ENCODE measurements around the gene MAPK8.

MAPK8 gene

DNA sequence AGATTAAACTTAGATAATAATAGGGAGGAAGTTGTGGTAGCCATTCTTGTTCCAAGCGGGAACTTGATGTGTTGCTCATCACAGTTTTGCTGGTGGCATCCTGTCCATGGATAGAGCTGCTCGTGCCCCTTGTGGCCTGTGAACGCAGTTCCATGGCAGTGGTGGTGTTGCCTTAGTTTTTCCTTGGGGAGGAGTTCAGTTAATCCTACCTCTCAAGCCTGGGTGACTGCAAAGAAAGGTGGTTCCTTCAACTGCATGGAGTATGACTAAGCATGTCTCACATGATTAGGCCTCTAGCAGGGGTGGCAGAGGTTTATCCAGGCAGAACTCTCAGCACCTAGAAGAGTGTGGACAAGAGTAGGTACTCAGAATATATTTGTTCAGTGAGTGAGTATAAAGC is 99.7 kb downstream of the MAPK8 start:
- WGBS: 71% methylated on average over 3 of the region's 3 CpGs
- H3K36me3 ChIP-seq (ENCODE audit: insufficient read depth, low read length): peaks cover 26% of the 10 kb centered on the region
- no peaks in the 10 kb centered on the region for H3K27me3 ChIP-seq (ENCODE audit: insufficient read depth, low read length)
- no peak overlapping the region for H3K4me3 ChIP-seq (ENCODE audit: low read length)
- H3K9me3 ChIP-seq (ENCODE audit: insufficient read depth, low read depth, low read length): no peaks in the 10 kb centered on the region
- no peak overlapping the region for H3K9ac ChIP-seq (ENCODE audit: low read depth, low read length)
- H3K4me1 ChIP-seq (ENCODE audit: insufficient read depth, low read length): no peaks in the 10 kb centered on the region
- H3K27ac ChIP-seq (ENCODE audit: low read depth, low read length): no peak overlapping the region

DNA sequence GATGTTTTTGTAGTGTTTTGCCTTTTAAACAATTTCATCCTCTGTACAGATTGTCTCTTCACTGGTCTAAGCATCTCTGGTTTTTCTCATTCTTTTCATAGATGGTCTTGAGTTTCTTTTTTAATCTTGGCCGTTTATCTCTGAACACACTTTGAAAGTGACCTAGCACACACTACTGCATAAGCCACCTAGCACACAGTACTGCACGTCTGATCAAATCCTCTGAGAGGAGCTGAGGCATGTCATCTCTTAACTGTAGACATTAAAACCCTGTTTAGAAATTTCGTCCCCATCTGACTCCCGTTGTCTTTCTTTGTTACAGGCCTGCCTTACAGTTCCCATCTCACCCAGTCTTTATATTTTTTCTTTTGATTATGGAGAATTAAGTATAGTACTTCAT is 100.2 kb downstream of the MAPK8 start:
- Histone ChIP-seq H3K36me3 (ENCODE audit: insufficient read depth, low read length) (peaks cover 31% of the 10 kb centered on the region), H3K27me3 (ENCODE audit: insufficient read depth, low read length) (no peaks in the 10 kb centered on the region), H3K9me3 (ENCODE audit: insufficient read depth, low read depth, low read length) (no peaks in the 10 kb centered on the region), H3K9ac (ENCODE audit: low read depth, low read length) (no peak overlapping the region), H3K4me1 (ENCODE audit: insufficient read depth, low read length) (no peaks in the 10 kb centered on the region), H3K4me3 (ENCODE audit: low read length) (no peak overlapping the region), H3K27ac (ENCODE audit: low read depth, low read length) (no peak overlapping the region)
- 90% methylated on average over 4 of the region's 4 CpGs for WGBS

DNA sequence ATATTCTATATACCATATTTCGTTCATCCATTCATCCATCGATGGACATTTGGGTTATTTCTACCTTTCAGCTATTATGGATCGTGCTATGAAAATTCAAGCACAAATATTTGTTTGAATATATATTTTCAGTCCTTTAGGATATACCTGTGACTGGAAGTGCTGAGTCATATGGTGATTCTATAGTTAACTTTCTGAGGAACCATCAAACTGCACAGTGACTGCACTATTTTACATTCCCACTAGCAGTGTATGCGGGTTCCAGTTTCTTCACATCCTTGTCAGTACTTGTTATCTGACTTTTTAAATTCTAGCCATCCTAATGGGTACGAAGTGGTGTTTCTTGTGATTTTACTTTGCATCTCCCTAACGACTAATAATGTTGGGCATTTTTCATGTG is 104.0 kb downstream of the MAPK8 start:
- WGBS: 96% methylated on average over 4 of the region's 6 CpGs
- H3K9ac ChIP-seq (ENCODE audit: low read depth, low read length): no peak overlapping the region
- H3K4me1 ChIP-seq (ENCODE audit: insufficient read depth, low read length): no peaks in the 10 kb centered on the region
- H3K4me3 ChIP-seq (ENCODE audit: low read length): no peak overlapping the region
- peaks cover 6% of the 10 kb centered on the region; the same call in 1 of the 2 replicates for H3K9me3 ChIP-seq (ENCODE audit: insufficient read depth, low read depth, low read length)
- peaks cover 38% of the 10 kb centered on the region for H3K36me3 ChIP-seq (ENCODE audit: insufficient read depth, low read length)
- no peak overlapping the region for H3K27ac ChIP-seq (ENCODE audit: low read depth, low read length)
- H3K27me3 ChIP-seq (ENCODE audit: insufficient read depth, low read length): no peaks in the 10 kb centered on the region

DNA sequence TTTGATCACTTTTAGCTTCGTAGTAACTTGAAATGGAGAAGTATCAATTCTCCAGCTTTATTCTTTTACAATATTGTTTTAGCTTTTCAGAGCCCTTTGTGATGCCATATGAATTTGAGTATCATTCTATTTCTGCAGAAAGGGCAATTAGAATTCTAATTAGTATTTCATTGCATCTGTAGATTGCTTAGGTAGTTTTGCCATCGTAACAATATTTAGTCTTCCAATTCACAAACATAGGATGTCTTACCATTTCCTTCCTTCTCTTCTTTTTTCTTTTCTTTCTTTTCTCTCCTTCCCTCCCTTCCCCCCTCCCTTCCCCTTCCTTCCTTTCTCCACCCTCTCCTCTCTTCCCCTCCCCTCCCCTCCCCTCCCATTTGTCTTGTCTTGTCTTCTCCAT is 105.0 kb downstream of the MAPK8 start:
- no peak overlapping the region for H3K4me3 ChIP-seq (ENCODE audit: low read length)
- H3K9ac ChIP-seq (ENCODE audit: low read depth, low read length): no peak overlapping the region
- WGBS: 100% methylated on average over 2 of the region's 2 CpGs
- peaks cover 37% of the 10 kb centered on the region for H3K36me3 ChIP-seq (ENCODE audit: insufficient read depth, low read length)
- no peaks in the 10 kb centered on the region for H3K27me3 ChIP-seq (ENCODE audit: insufficient read depth, low read length)
- no peak overlapping the region for H3K27ac ChIP-seq (ENCODE audit: low read depth, low read length)
- peaks cover 6% of the 10 kb centered on the region; the same call in 1 of the 2 replicates for H3K9me3 ChIP-seq (ENCODE audit: insufficient read depth, low read depth, low read length)
- H3K4me1 ChIP-seq (ENCODE audit: insufficient read depth, low read length): no peaks in the 10 kb centered on the region

DNA sequence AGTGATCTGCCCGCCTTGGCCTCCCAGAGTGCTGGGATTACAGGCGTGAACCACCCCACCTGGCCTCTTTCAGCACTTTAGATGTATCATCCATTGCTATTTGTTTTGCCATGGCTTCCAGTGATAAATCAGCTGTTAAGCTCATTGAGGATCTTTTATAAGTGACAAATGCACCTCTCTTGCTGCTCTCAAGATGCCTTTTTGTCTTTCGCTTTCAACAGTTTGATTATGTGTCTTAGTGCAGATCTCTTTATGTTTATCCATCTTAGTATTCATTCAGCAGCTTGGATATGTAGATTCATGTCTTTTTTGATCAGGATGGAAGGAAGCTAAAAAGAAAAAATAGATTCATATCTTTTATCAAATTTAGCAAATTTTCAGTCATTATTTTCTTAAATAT is 105.6 kb downstream of the MAPK8 start:
- Histone ChIP-seq H3K9ac (ENCODE audit: low read depth, low read length) (no peak overlapping the region), H3K27me3 (ENCODE audit: insufficient read depth, low read length) (no peaks in the 10 kb centered on the region), H3K4me3 (ENCODE audit: low read length) (no peak overlapping the region), H3K9me3 (ENCODE audit: insufficient read depth, low read depth, low read length) (peaks cover 6% of the 10 kb centered on the region; the same call in 1 of the 2 replicates), H3K4me1 (ENCODE audit: insufficient read depth, low read length) (no peaks in the 10 kb centered on the region), H3K36me3 (ENCODE audit: insufficient read depth, low read length) (peaks cover 32% of the 10 kb centered on the region), H3K27ac (ENCODE audit: low read depth, low read length) (no peak overlapping the region)
- 97% methylated on average over 3 of the region's 3 CpGs for WGBS

DNA sequence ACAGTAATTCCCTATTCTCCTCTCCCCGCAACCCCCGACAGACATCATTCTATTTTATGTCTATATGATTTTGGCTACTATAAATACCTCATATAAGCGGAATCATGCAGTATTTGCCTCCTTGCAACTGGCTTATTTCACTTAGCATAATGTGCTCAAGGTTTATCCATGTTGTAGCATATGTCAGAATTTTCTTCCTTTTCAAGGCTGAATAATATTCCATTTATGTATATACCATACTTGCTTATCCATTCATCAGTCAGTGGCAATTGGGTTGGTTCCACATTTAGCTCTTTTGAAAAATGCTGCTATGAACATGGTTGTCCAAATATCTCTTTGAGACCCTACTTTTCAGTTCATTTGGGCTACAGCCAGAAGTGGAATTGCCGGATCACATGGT is 106.5 kb downstream of the MAPK8 start:
- H3K36me3 ChIP-seq (ENCODE audit: insufficient read depth, low read length): peaks cover 32% of the 10 kb centered on the region
- no peak overlapping the region for H3K27ac ChIP-seq (ENCODE audit: low read depth, low read length)
- H3K9ac ChIP-seq (ENCODE audit: low read depth, low read length): no peak overlapping the region
- H3K27me3 ChIP-seq (ENCODE audit: insufficient read depth, low read length): no peaks in the 10 kb centered on the region
- H3K4me3 ChIP-seq (ENCODE audit: low read length): no peak overlapping the region
- H3K4me1 ChIP-seq (ENCODE audit: insufficient read depth, low read length): no peaks in the 10 kb centered on the region
- H3K9me3 ChIP-seq (ENCODE audit: insufficient read depth, low read depth, low read length): peaks cover 6% of the 10 kb centered on the region; the same call in 1 of the 2 replicates
- 90% methylated on average over 2 of the region's 4 CpGs for WGBS

DNA sequence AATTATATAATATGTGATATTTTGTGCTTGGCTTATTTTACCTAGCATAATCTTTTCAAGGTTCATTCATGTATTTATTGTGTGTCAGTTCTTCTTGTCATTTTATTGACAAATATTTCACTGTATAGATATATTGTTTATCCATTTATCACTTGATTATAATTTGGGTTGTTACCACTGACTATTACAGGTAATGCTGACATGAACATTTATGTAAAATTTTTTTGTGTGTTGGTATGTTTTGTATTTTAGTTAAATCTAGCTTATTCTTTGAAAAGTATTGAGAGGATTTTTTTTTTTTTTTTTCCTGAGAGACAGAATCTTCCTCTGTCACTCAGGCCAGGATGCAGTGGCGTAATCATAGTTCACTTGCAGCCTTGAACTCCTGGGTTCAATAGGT is 107.7 kb downstream of the MAPK8 start:
- H3K9ac ChIP-seq (ENCODE audit: low read depth, low read length): no peak overlapping the region
- H3K27ac ChIP-seq (ENCODE audit: low read depth, low read length): no peak overlapping the region
- no peak overlapping the region for H3K4me3 ChIP-seq (ENCODE audit: low read length)
- peaks cover 6% of the 10 kb centered on the region; the same call in 1 of the 2 replicates for H3K9me3 ChIP-seq (ENCODE audit: insufficient read depth, low read depth, low read length)
- H3K36me3 ChIP-seq (ENCODE audit: insufficient read depth, low read length): peaks cover 35% of the 10 kb centered on the region
- H3K27me3 ChIP-seq (ENCODE audit: insufficient read depth, low read length): no peaks in the 10 kb centered on the region
- WGBS: 83% methylated on average over 1 of the region's 1 CpG
- H3K4me1 ChIP-seq (ENCODE audit: insufficient read depth, low read length): no peaks in the 10 kb centered on the region

DNA sequence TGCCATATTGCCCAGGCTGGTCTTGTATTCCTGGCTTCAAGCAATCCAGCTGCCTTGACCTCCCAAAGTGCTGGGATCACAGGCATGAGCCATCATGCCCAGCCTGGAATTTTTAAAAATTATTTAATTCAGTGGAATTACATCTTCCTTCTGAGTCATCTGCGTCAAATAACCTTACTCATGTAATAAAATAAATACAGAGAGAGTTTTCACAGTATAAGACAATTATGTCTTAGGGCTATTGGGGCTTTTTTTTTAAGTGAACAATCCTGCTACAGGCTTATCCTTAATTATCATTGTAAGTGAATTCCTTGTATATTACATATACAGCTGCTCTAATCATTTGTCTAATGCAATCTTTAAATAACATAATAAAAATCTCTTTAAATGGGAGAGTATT is 108.3 kb downstream of the MAPK8 start:
- H3K27ac ChIP-seq (ENCODE audit: low read depth, low read length): no peak overlapping the region
- H3K4me3 ChIP-seq (ENCODE audit: low read length): no peak overlapping the region
- WGBS: no CpG with 5 or more reads among the region's 1 CpG
- peaks cover 6% of the 10 kb centered on the region; the same call in 1 of the 2 replicates for H3K9me3 ChIP-seq (ENCODE audit: insufficient read depth, low read depth, low read length)
- no peak overlapping the region for H3K9ac ChIP-seq (ENCODE audit: low read depth, low read length)
- no peaks in the 10 kb centered on the region for H3K27me3 ChIP-seq (ENCODE audit: insufficient read depth, low read length)
- H3K4me1 ChIP-seq (ENCODE audit: insufficient read depth, low read length): no peaks in the 10 kb centered on the region
- peaks cover 34% of the 10 kb centered on the region for H3K36me3 ChIP-seq (ENCODE audit: insufficient read depth, low read length)

DNA sequence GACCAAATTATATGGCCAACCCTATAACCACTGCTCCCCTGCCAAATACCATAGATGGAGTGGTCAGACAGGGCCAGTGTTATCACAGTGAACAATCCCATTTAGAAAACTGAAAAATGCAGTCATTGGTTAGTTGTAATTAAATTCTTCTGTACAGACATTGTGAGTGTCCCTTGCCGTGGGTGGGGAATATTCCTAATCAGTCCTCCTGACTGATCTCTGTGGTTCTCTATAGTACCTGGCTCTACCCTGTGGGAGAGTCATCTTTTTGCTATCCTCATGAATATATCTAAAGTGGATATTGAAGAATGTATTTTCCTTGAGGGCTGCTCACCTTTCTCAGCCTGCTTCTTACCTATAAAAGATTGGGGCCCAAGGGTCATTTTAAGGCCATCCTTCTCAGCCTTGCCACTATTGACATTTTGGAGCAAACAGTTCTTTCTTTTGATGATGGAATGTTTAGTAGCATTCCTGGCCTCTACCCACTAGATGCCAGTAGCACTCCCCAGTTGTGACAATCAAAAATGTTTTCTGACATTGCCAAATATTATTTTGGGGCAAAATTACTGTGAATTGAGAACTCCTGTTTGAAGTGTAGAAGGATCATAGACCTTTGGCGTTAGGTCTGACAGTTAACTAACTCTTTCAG is 110.2 kb downstream of the MAPK8 start:
- H3K9me3 ChIP-seq (ENCODE audit: insufficient read depth, low read depth, low read length): peaks cover 6% of the 10 kb centered on the region; the same call in 1 of the 2 replicates
- H3K9ac ChIP-seq (ENCODE audit: low read depth, low read length): no peak overlapping the region
- H3K36me3 ChIP-seq (ENCODE audit: insufficient read depth, low read length): peaks cover 15% of the 10 kb centered on the region
- H3K4me1 ChIP-seq (ENCODE audit: insufficient read depth, low read length): no peaks in the 10 kb centered on the region
- no peaks in the 10 kb centered on the region for H3K27me3 ChIP-seq (ENCODE audit: insufficient read depth, low read length)
- WGBS: 87% methylated on average over 2 of the region's 2 CpGs
- no peak overlapping the region for H3K27ac ChIP-seq (ENCODE audit: low read depth, low read length)
- H3K4me3 ChIP-seq (ENCODE audit: low read length): no peak overlapping the region

DNA sequence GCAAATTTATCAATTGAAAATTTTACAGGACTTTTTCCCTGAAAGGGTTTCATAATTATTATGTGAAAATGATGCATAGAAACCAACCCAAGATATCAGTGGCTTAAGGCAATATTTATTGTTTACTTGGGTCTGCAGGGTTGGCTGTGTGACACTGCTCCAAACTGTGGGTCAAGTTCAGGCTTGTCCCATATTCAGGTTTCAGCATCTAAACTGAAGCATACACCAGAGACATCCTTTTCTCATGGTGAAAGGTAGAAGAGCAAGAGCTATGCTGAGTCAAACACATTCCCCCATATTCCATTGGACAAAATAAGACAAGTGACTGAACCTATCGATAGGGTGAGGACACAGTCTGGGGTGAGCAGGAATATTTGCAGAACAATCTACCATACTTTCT is 110.9 kb downstream of the MAPK8 start:
- Histone ChIP-seq H3K4me3 (ENCODE audit: low read length) (no peak overlapping the region), H3K27me3 (ENCODE audit: insufficient read depth, low read length) (no peaks in the 10 kb centered on the region), H3K4me1 (ENCODE audit: insufficient read depth, low read length) (no peaks in the 10 kb centered on the region), H3K36me3 (ENCODE audit: insufficient read depth, low read length) (peaks cover 12% of the 10 kb centered on the region), H3K9ac (ENCODE audit: low read depth, low read length) (no peak overlapping the region), H3K27ac (ENCODE audit: low read depth, low read length) (no peak overlapping the region), H3K9me3 (ENCODE audit: insufficient read depth, low read depth, low read length) (no peaks in the 10 kb centered on the region; the same call in 1 of the 2 replicates)
- WGBS: 93% methylated on average over 1 of the region's 1 CpG

DNA sequence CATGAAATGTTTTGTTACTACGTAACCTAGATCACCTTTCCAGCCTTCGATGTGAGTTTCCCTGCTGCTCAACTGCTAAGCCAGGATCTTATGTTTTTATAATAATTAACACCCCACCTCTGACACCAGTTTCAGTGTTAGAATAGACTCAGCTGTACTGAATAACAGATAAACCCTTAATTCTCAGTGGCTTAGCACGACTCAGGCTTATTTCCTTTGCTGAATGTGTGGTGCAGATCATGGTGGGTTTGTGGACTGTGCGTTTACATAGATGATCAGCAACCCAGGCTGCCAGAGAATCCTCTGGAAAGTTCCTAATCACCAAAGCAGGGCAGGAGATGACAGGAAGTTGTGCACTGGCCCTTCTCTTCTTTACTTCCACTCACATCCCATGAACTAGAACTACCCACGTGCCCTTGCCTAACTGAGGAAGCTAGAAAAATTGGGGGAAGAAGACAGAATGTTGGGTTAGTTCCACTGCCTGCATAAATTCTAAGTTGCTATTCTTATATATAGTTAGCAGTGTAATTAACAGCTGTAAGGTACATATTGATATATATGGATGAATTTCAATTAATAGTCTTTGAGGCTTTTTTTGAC is 111.8 kb downstream of the MAPK8 start:
- H3K27me3 ChIP-seq (ENCODE audit: insufficient read depth, low read length): no peaks in the 10 kb centered on the region
- no peaks in the 10 kb centered on the region for H3K9me3 ChIP-seq (ENCODE audit: insufficient read depth, low read depth, low read length)
- no peak overlapping the region for H3K4me3 ChIP-seq (ENCODE audit: low read length)
- 0 out of 2 replicates have a peak, but pooled peaks cover 3% of the 10 kb centered on the region for H3K36me3 ChIP-seq (ENCODE audit: insufficient read depth, low read length)
- H3K27ac ChIP-seq (ENCODE audit: low read depth, low read length): no peak overlapping the region
- WGBS: 85% methylated on average over 4 of the region's 5 CpGs
- H3K4me1 ChIP-seq (ENCODE audit: insufficient read depth, low read length): no peaks in the 10 kb centered on the region
- H3K9ac ChIP-seq (ENCODE audit: low read depth, low read length): no peak overlapping the region
